WTC11 (cell line): ENCODE measurements around the gene RBM20. TPM values are rescaled to one million over a fixed set of nuclear protein-coding genes. Genes with fewer than 3 reads are reported as not detected.

Experiments used
- ATAC-seq: fragments of 200-7000 bp; cut with Tn5 transposase; 2 replicates; pipeline ENCODE4 v1.10.0; 2021; ENCODE audit warnings: mild to moderate bottlenecking, moderate library complexity
- CTCF ChIA-PET: fragments of 300-600 bp; sonication (Branson Sonifier 250); formaldehyde crosslinking; loops from one replicate; lab custom pipeline; 2021; ENCODE audit warnings: antibody characterized with exemption; lab: Charles Lee
- POLR2A ChIA-PET: fragments of 350-600 bp; sonication (Branson Sonifier 250); formaldehyde crosslinking; loops from one replicate; lab custom pipeline; 2021; ENCODE audit warnings: antibody characterized with exemption; lab: Charles Lee
- DNase-seq: peaks from one replicate; pipeline ENCODE4 v3.0.0; 2021; ENCODE audit warnings: low spot score
- H3K27ac Mint-ChIP-seq: 2 replicates; pipeline ENCODE4 v1.8.0; 2021; ENCODE audit warnings: mixed read lengths
- H3K27me3 Mint-ChIP-seq: 2 replicates; pipeline ENCODE4 v1.8.0; 2021; ENCODE audit warnings: low read depth, mild to moderate bottlenecking, moderate library complexity, mixed read lengths
- H3K36me3 Mint-ChIP-seq: 2 replicates; pipeline ENCODE4 v1.8.0; 2021; ENCODE audit warnings: mixed read lengths
- H3K4me1 Mint-ChIP-seq: 2 replicates; pipeline ENCODE4 v1.8.0; 2022; ENCODE audit warnings: mixed read lengths
- H3K4me3 Mint-ChIP-seq: 2 replicates; pipeline ENCODE4 v1.8.0; 2021; ENCODE audit warnings: mild to moderate bottlenecking, moderate library complexity, mixed read lengths
- H3K9me3 Mint-ChIP-seq: 2 replicates; pipeline ENCODE4 v1.8.0; 2021; ENCODE audit warnings: mixed read lengths
- CBFB ChIP-seq: sonication (generic); formaldehyde crosslinking; IDR thresholded peaks from 2 replicates; pipeline ENCODE4 v1.8.1; 2022; ENCODE audit warnings: mild to moderate bottlenecking, low read depth, missing genetic modification reagents
- FOXJ3 ChIP-seq: sonication (generic); formaldehyde crosslinking; IDR thresholded peaks from 2 replicates; pipeline ENCODE4 v1.9.0; 2021; ENCODE audit warnings: missing genetic modification reagents, mild to moderate bottlenecking, borderline replicate concordance
- FOXP1 ChIP-seq: sonication (generic); formaldehyde crosslinking; IDR thresholded peaks from 2 replicates; pipeline ENCODE4 v1.8.0; 2022; ENCODE audit warnings: missing genetic modification reagents, mild to moderate bottlenecking, moderate library complexity, borderline replicate concordance
- GABPB1 ChIP-seq: sonication (generic); formaldehyde crosslinking; IDR thresholded peaks from 2 replicates; pipeline ENCODE4 v1.8.1; 2023; ENCODE audit warnings: mild to moderate bottlenecking, missing genetic modification reagents
- KAT7 ChIP-seq: sonication (generic); formaldehyde crosslinking; IDR thresholded peaks from 2 replicates; pipeline ENCODE4 v1.8.1; 2023; ENCODE audit warnings: missing genetic modification reagents, mild to moderate bottlenecking, borderline replicate concordance
- NFE2L1 ChIP-seq: sonication (generic); formaldehyde crosslinking; IDR thresholded peaks from 2 replicates; pipeline ENCODE4 v1.8.1; 2023; ENCODE audit warnings: missing genetic modification reagents
- SMAD4 ChIP-seq: sonication (generic); formaldehyde crosslinking; IDR thresholded peaks from 2 replicates; pipeline ENCODE4 v1.8.0; 2022; ENCODE audit warnings: mild to moderate bottlenecking, missing genetic modification reagents
- TP53 ChIP-seq: sonication (generic); formaldehyde crosslinking; IDR thresholded peaks from 2 replicates; pipeline ENCODE4 v1.8.1; 2023; ENCODE audit warnings: mild to moderate bottlenecking, missing genetic modification reagents
- ZNF219 ChIP-seq: sonication (generic); formaldehyde crosslinking; IDR thresholded peaks from 2 replicates; pipeline ENCODE4 v1.8.0; 2023; ENCODE audit warnings: missing genetic modification reagents, mild to moderate bottlenecking, borderline replicate concordance
- ZNF416 ChIP-seq: fragments of 250-450 bp; sonication (Bioruptor Pico); IDR thresholded peaks from 2 replicates; pipeline ENCODE4 v1.9.0; 2021; ENCODE audit warnings: mild to moderate bottlenecking, inconsistent platforms
- ZNF423 ChIP-seq: fragments of 250-450 bp; sonication (Bioruptor Pico); IDR thresholded peaks from 2 replicates; pipeline ENCODE4 v2.1.2; 2022; ENCODE audit warnings: mild to moderate bottlenecking, moderate library complexity
- total RNA-seq: library from RNA; stranded (reverse); gene quantifications from 3 replicates; pipeline ENCODE4 v1.2.3, GENCODE V29; 2021
- TF ChIP-seq, protein P1 (sequence below): sonication (generic); formaldehyde crosslinking; IDR thresholded peaks from 2 replicates; pipeline ENCODE4 v1.8.0; 2022; ENCODE audit warnings: mild to moderate bottlenecking, missing genetic modification reagents
- TF ChIP-seq, protein P2 (sequence below): fragments of 200-600 bp; IDR thresholded peaks from 2 replicates; pipeline ENCODE4 v1.8.0; 2022; ENCODE audit warnings: antibody characterized with exemption
- TF ChIP-seq, protein P3 (sequence below): sonication (generic); formaldehyde crosslinking; IDR thresholded peaks from 2 replicates; pipeline ENCODE4 v1.8.1; 2023; ENCODE audit warnings: mild to moderate bottlenecking, missing genetic modification reagents, borderline replicate concordance
- TF ChIP-seq, protein P4 (sequence below): fragments of 250-450 bp; sonication (Bioruptor Pico); IDR thresholded peaks from 2 replicates; pipeline ENCODE4 v1.9.0; 2021; ENCODE audit warnings: mild to moderate bottlenecking
- TF ChIP-seq, protein P5 (sequence below): sonication (generic); formaldehyde crosslinking; IDR thresholded peaks from 2 replicates; pipeline ENCODE4 v1.8.0; 2022; ENCODE audit warnings: mild to moderate bottlenecking, missing genetic modification reagents

Gene RBM20
- total RNA-seq, 1 experiment from 2014 or later: 0.52 TPM

DNA sequence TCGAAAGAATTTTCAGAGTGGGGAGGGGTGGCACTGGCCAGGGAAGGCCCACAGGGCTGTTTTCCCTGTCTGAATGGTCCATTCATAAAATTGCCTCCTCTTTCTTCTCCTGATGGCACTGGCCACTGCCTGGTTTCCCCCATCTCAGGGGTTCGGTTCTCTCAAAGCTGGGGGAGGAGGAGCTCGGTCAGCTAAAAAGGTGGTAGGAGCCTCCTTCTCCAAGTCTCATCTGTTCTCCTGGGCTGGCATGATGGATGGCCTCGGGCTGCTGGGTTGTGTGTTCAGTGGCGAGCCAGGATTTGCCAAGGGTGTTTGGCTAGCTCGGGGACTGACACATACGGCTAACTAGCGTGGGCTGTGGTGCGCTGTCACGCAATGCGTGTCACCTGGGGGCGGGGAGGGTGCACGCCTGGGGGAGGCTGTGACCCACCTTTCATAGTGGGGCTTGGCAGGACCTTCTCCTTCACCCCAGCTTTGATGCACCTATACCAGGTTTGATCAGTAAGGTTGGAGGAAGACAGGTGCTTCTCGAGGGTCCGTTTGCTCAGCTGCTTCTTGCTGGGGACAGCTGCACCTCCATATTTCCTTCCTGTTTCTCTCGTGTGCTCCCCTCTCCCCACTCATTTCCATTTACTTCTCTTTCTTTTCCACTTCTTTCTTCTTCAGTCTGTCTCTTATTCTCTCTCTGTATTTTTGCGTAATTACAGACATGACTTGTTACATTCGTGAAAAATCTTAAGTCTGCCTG lies 36.3 kb downstream of the RBM20 start:
- Mint-ChIP-seq H3K27me3 (no peaks in the 10 kb centered on the region), H3K4me3 (no peak overlapping the region), H3K9me3 (no peaks in the 10 kb centered on the region), H3K27ac (no peak overlapping the region), H3K4me1 (peaks cover 43% of the 10 kb centered on the region), H3K36me3 (no peaks in the 10 kb centered on the region)
- DNase-seq (no peak), ATAC-seq (no peak)
- TF ChIP-seq SMAD4 (no peak), CBFB (CRISPR knock-in tag) (no peak), ZNF416 (CRISPR knock-in tag) (no peak), ZNF423 (CRISPR knock-in tag) (no peak)
- TF ChIP-seq, protein P1, sequence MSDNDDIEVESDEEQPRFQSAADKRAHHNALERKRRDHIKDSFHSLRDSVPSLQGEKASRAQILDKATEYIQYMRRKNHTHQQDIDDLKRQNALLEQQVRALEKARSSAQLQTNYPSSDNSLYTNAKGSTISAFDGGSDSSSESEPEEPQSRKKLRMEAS (CRISPR knock-in tag): no peak
- POLR2A ChIA-PET: no interaction called here
- CTCF ChIA-PET: interaction anchor here (0.6 to 6.6 kb wide), 16 partner anchors 9 to 375 kb away, joined by 3 to 48 read pairs (median 5); partner anchors contain the start of genes RBM20 and SMNDC1

DNA sequence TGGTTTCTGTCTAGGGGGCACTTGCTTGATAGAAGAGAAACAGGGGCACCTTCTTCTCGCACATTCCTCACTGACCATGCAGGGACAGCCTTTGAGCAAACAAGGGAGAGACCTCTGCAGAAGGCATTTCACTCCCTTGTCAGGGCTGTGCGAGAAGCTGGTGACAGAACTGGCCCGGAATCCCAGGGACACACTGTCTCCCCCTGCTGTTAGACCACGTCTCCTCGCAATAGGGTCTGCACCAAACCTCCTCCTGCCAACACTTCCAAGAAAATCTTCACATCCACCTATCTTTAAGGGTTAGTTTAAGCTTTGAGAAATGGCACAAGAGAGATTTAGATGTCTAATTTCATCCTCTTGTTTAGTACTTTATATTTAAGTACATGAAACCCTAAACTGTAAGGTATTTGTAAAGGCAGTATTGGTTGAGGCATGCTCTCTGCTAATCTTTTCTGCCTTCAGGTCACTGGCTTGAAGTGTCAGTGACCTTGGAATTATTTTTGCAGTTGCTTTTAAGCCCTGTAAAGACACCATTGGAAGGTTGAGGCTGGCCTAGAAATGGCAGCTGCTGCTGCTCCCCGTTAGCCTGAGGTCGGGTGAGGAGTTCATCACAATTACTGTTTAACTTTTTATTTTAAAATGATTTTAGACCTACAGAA lies 37.0 kb downstream of the RBM20 start:
- DNase-seq: peak; percentile 65
- H3K4me1 Mint-ChIP-seq: peaks cover 48% of the 10 kb centered on the region
- H3K27ac Mint-ChIP-seq: no peak overlapping the region
- H3K4me3 Mint-ChIP-seq: no peak overlapping the region
- no peaks in the 10 kb centered on the region for H3K36me3 Mint-ChIP-seq
- H3K27me3 Mint-ChIP-seq: no peaks in the 10 kb centered on the region
- POLR2A ChIA-PET: no interaction called here
- TF ChIP-seq, protein P2, sequence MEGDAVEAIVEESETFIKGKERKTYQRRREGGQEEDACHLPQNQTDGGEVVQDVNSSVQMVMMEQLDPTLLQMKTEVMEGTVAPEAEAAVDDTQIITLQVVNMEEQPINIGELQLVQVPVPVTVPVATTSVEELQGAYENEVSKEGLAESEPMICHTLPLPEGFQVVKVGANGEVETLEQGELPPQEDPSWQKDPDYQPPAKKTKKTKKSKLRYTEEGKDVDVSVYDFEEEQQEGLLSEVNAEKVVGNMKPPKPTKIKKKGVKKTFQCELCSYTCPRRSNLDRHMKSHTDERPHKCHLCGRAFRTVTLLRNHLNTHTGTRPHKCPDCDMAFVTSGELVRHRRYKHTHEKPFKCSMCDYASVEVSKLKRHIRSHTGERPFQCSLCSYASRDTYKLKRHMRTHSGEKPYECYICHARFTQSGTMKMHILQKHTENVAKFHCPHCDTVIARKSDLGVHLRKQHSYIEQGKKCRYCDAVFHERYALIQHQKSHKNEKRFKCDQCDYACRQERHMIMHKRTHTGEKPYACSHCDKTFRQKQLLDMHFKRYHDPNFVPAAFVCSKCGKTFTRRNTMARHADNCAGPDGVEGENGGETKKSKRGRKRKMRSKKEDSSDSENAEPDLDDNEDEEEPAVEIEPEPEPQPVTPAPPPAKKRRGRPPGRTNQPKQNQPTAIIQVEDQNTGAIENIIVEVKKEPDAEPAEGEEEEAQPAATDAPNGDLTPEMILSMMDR: peak; percentile 46; the same call in 1 of the 2 replicates
- TF ChIP-seq GABPB1 (CRISPR knock-in tag): no peak
- TF ChIP-seq, all 79 proteins: peak for 1
- CTCF ChIA-PET: interaction anchor here (0.6 to 6.6 kb wide), 18 partner anchors 8 to 376 kb away, joined by 3 to 48 read pairs (median 4); partner anchors contain the start of genes RBM20 and SMNDC1
- H3K9me3 Mint-ChIP-seq: no peaks in the 10 kb centered on the region
- ATAC-seq: peak; percentile 90

DNA sequence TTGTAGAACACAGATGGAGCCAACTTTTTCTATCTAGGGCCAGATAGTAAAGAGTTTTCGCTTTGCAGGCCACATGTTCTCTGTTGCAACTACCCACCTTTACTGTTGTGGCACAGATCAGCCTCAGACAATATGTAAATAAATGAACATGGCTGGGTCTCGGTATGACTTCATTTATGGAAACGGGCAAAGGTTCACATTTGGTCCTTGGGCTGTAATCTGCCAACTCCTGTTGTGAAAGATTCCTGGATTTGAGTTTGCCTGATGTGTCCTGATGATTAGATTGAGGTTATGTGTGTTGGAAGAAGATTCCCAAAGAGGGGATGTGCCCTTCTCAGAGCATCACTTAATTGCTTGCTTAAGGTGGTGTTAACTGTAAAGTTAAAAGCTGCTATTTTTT lies 38.2 kb downstream of the RBM20 start:
- Mint-ChIP-seq H3K4me1 (peaks cover 48% of the 10 kb centered on the region), H3K27me3 (no peaks in the 10 kb centered on the region), H3K27ac (no peak overlapping the region), H3K4me3 (no peak overlapping the region), H3K36me3 (no peaks in the 10 kb centered on the region), H3K9me3 (no peaks in the 10 kb centered on the region)
- ChIA-PET POLR2A (interaction anchor here (0.7 kb wide), 1 partner anchor 77 kb away, joined by 4 read pairs; no protein-coding TSS in a partner anchor), CTCF (interaction anchor here (1.7 to 6.6 kb wide), 4 partner anchors 10 to 75 kb away, joined by 3 to 48 read pairs (median 8); no protein-coding TSS in a partner anchor)
- no peak for ATAC-seq
- DNase-seq: no peak
- TF ChIP-seq NFE2L1 (CRISPR knock-in tag) (no peak), FOXJ3 (CRISPR knock-in tag) (no peak), FOXP1 (CRISPR knock-in tag) (no peak), ZNF219 (CRISPR knock-in tag) (no peak), TP53 (CRISPR knock-in tag) (no peak), KAT7 (CRISPR knock-in tag) (no peak)
- TF ChIP-seq, protein P3, sequence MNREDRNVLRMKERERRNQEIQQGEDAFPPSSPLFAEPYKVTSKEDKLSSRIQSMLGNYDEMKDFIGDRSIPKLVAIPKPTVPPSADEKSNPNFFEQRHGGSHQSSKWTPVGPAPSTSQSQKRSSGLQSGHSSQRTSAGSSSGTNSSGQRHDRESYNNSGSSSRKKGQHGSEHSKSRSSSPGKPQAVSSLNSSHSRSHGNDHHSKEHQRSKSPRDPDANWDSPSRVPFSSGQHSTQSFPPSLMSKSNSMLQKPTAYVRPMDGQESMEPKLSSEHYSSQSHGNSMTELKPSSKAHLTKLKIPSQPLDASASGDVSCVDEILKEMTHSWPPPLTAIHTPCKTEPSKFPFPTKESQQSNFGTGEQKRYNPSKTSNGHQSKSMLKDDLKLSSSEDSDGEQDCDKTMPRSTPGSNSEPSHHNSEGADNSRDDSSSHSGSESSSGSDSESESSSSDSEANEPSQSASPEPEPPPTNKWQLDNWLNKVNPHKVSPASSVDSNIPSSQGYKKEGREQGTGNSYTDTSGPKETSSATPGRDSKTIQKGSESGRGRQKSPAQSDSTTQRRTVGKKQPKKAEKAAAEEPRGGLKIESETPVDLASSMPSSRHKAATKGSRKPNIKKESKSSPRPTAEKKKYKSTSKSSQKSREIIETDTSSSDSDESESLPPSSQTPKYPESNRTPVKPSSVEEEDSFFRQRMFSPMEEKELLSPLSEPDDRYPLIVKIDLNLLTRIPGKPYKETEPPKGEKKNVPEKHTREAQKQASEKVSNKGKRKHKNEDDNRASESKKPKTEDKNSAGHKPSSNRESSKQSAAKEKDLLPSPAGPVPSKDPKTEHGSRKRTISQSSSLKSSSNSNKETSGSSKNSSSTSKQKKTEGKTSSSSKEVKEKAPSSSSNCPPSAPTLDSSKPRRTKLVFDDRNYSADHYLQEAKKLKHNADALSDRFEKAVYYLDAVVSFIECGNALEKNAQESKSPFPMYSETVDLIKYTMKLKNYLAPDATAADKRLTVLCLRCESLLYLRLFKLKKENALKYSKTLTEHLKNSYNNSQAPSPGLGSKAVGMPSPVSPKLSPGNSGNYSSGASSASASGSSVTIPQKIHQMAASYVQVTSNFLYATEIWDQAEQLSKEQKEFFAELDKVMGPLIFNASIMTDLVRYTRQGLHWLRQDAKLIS (CRISPR knock-in tag): no peak
- TF ChIP-seq, protein P4, sequence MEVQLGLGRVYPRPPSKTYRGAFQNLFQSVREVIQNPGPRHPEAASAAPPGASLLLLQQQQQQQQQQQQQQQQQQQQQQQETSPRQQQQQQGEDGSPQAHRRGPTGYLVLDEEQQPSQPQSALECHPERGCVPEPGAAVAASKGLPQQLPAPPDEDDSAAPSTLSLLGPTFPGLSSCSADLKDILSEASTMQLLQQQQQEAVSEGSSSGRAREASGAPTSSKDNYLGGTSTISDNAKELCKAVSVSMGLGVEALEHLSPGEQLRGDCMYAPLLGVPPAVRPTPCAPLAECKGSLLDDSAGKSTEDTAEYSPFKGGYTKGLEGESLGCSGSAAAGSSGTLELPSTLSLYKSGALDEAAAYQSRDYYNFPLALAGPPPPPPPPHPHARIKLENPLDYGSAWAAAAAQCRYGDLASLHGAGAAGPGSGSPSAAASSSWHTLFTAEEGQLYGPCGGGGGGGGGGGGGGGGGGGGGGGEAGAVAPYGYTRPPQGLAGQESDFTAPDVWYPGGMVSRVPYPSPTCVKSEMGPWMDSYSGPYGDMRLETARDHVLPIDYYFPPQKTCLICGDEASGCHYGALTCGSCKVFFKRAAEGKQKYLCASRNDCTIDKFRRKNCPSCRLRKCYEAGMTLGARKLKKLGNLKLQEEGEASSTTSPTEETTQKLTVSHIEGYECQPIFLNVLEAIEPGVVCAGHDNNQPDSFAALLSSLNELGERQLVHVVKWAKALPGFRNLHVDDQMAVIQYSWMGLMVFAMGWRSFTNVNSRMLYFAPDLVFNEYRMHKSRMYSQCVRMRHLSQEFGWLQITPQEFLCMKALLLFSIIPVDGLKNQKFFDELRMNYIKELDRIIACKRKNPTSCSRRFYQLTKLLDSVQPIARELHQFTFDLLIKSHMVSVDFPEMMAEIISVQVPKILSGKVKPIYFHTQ (CRISPR knock-in tag): no peak
- TF ChIP-seq, protein P5, sequence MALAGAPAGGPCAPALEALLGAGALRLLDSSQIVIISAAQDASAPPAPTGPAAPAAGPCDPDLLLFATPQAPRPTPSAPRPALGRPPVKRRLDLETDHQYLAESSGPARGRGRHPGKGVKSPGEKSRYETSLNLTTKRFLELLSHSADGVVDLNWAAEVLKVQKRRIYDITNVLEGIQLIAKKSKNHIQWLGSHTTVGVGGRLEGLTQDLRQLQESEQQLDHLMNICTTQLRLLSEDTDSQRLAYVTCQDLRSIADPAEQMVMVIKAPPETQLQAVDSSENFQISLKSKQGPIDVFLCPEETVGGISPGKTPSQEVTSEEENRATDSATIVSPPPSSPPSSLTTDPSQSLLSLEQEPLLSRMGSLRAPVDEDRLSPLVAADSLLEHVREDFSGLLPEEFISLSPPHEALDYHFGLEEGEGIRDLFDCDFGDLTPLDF (CRISPR knock-in tag): no peak
